GM12878 (cell line): ENCODE measurements around the gene AGBL1. TPM values are rescaled to one million over a fixed set of nuclear protein-coding genes. Genes with fewer than 3 reads are reported as not detected.

Experiments
- ATAC-seq: fragments of 200-7000 bp; cut with Tn5 transposase; 3 replicates; pipeline ENCODE4 v1.9.1; 2020; ENCODE audit warnings: mild to moderate bottlenecking, moderate library complexity
- BruUV-seq: library from RNA; stranded (reverse); fragments of 400-500 nt; replicated peaks from 2 replicates; lab custom pipeline; 2021; lab: Mats Ljungman, UMichigan
- CTCF ChIA-PET: fragments of 300-600 bp; sonication (Branson Sonifier 250); formaldehyde crosslinking; extraction: SDS; loops from one replicate; lab custom pipeline; 2021; ENCODE audit warnings: inconsistent platforms; lab: Yijun Ruan, JAX
- POLR2A ChIA-PET: fragments of 350-600 bp; formaldehyde crosslinking; extraction: SDS; loops from one replicate; lab custom pipeline; 2021; ENCODE audit warnings: inconsistent platforms; lab: Charles Lee
- RAD21 ChIA-PET: fragments of 300-600 bp; sonication (Branson Sonifier 250); formaldehyde crosslinking; loops from one replicate; lab custom pipeline; 2023; ENCODE audit warnings: antibody characterized with exemption; ENCODE audit not compliant: unreplicated experiment; lab: Charles Lee
- SMC1A ChIA-PET: fragments of 300-600 bp; sonication (Branson Sonifier 250); formaldehyde crosslinking; loops from one replicate; lab custom pipeline; 2023; ENCODE audit not compliant: unreplicated experiment, uncharacterized antibody; lab: Charles Lee
- DNase-seq: peaks from one replicate; pipeline ENCODE4 v3.0.0-alpha.2; 2011; ENCODE audit warnings: low read depth, low spot score
- FAIRE-seq: peaks from 3 replicates; lab custom pipeline; 2011; peaks lifted over from hg19 to GRCh38; lab: Jason Lieb, UNC
- H2AFZ ChIP-seq: 2 replicates; pipeline ENCODE4 v1.6.0; 2011; ENCODE audit warnings: low read depth, low read length, control low read depth; ENCODE audit not compliant: control insufficient read depth
- H3K27ac ChIP-seq: 2 replicates; pipeline ENCODE4 v1.5.1; 2011; ENCODE audit warnings: control low read depth; ENCODE audit not compliant: control insufficient read depth, insufficient read depth
- H3K27me3 ChIP-seq, 2 experiments: replicated peaks in 1 of 2; 2 replicates each; pipeline versions ENCODE4 v1.6.0 to v1.6.1; 2011; ENCODE audit warnings: low read length in 1 of 2; ENCODE audit not compliant: control insufficient read depth in 2 of 2, insufficient read depth in 2 of 2
- H3K36me3 ChIP-seq, 2 experiments: 2 replicates each; pipeline ENCODE4 v1.5.1; 2011; ENCODE audit warnings: low read length in 1 of 2; ENCODE audit not compliant: control insufficient read depth in 2 of 2, insufficient read depth in 2 of 2
- H3K4me1 ChIP-seq: 2 replicates; pipeline ENCODE4 v1.6.1; 2011; ENCODE audit warnings: mild to moderate bottlenecking, low read length, moderate library complexity, mixed read lengths; ENCODE audit not compliant: control insufficient read depth, insufficient read depth
- H3K4me2 ChIP-seq: 2 replicates; pipeline ENCODE4 v1.6.0; 2011; ENCODE audit warnings: control low read depth; ENCODE audit not compliant: control insufficient read depth, insufficient read depth
- H3K4me3 ChIP-seq: fragments of 200-600 bp; sonication (generic); 2 replicates; pipeline ENCODE4 v1.5.1; 2016
- H3K79me2 ChIP-seq: 2 replicates; pipeline ENCODE4 v1.6.0; 2011; ENCODE audit warnings: low read length; ENCODE audit not compliant: control insufficient read depth, insufficient read depth
- H3K9ac ChIP-seq: 2 replicates; pipeline ENCODE4 v1.8.0; 2011; ENCODE audit warnings: low read length, control low read depth, mixed read lengths; ENCODE audit not compliant: control insufficient read depth, insufficient read depth
- H3K9me3 ChIP-seq: replicated peaks from 3 replicates; pipeline ENCODE4 v1.5.1; 2011; ENCODE audit warnings: mild to moderate bottlenecking, low read length; ENCODE audit not compliant: control insufficient read depth, insufficient read depth
- H4K20me1 ChIP-seq: 2 replicates; pipeline ENCODE4 v1.6.0; 2011; ENCODE audit not compliant: control insufficient read depth, insufficient read depth
- BRCA1 ChIP-seq: IDR thresholded peaks from 2 replicates; pipeline ENCODE4 v1.6.1; 2011; ENCODE audit warnings: low read depth, low read length, improper control_type of control experiment
- CHD1 ChIP-seq: IDR thresholded peaks from 2 replicates; pipeline ENCODE4 v1.6.1; 2012; ENCODE audit warnings: low read depth, low read length, improper control_type of control experiment
- CHD4 ChIP-seq: fragments of 200-600 bp; sonication (generic); IDR thresholded peaks from 2 replicates; pipeline ENCODE4 v1.6.1; 2016; ENCODE audit warnings: mild to moderate bottlenecking
- GATAD2B ChIP-seq: fragments of 450-650 bp; conservative IDR thresholded peaks from 2 replicates; pipeline ENCODE4 v1.6.1; 2017; ENCODE audit warnings: low read depth, mild to moderate bottlenecking, moderate library complexity
- LARP7 ChIP-seq: fragments of 450-650 bp; IDR thresholded peaks from 2 replicates; pipeline ENCODE4 v1.6.1; 2017; ENCODE audit warnings: mild to moderate bottlenecking
- MXI1 ChIP-seq: fragments of 150-350 bp; IDR thresholded peaks from 2 replicates; pipeline ENCODE4 v1.6.1; 2011; ENCODE audit warnings: low read depth, mild to moderate bottlenecking, inconsistent platforms, low read length, improper control_type of control experiment
- NR2C2 ChIP-seq: IDR thresholded peaks from 2 replicates; pipeline ENCODE4 v1.6.1; 2011; ENCODE audit warnings: borderline replicate concordance, low read depth; ENCODE audit not compliant: control insufficient read depth, insufficient read length
- POLR2AphosphoS5 ChIP-seq: IDR thresholded peaks from 2 replicates; pipeline ENCODE4 v1.6.1; 2011; ENCODE audit warnings: mild to moderate bottlenecking, low read length, inconsistent platforms
- POU2F2 ChIP-seq: IDR thresholded peaks from 3 replicates; pipeline ENCODE4 v1.6.1; 2011; ENCODE audit warnings: low read depth, mild to moderate bottlenecking, low read length, borderline replicate concordance
- RAD51 ChIP-seq: fragments of 450-650 bp; IDR thresholded peaks from 2 replicates; pipeline ENCODE4 v1.6.1; 2016; ENCODE audit warnings: moderate library complexity, mild to moderate bottlenecking, inconsistent platforms
- RCOR1 ChIP-seq: conservative IDR thresholded peaks from 2 replicates; pipeline ENCODE4 v1.6.1; 2012; ENCODE audit warnings: low read depth, low read length, improper control_type of control experiment
- RUNX3 ChIP-seq: IDR thresholded peaks from 2 replicates; pipeline ENCODE4 v1.6.1; 2012; ENCODE audit warnings: low read length, inconsistent platforms
- SIX5 ChIP-seq: IDR thresholded peaks from 2 replicates; pipeline ENCODE4 v1.6.1; 2011; ENCODE audit warnings: mild to moderate bottlenecking, low read depth, low read length, moderate library complexity; ENCODE audit not compliant: severe bottlenecking
- SPI1 ChIP-seq: IDR thresholded peaks from 2 replicates; pipeline ENCODE4 v1.6.1; 2011; ENCODE audit warnings: low read depth, mild to moderate bottlenecking, low read length, moderate library complexity, borderline replicate concordance; ENCODE audit not compliant: insufficient read depth
- WGBS: methylation state at CpG from one replicate; pipeline ENCODE4 v1.1.6; 2016; ENCODE audit warnings: low lambda C conversion rate; ENCODE audit not compliant: insufficient replicate concordance, insufficient coverage; ENCODE audit errors: missing lambda C conversion rate; 5-methylcytosine and 5-hydroxymethylcytosine counted together
- in situ Hi-C: fragments of 300-500 bp; cut with MboI; formaldehyde crosslinking; loops from 9 replicates; pipeline ENCODE4 v1.14.3; 2018; ENCODE audit warnings: mixed read lengths
- intact Hi-C: fragments of 100-400 bp; cut with micrococcal nuclease; formaldehyde crosslinking; loops from one replicate; pipeline ENCODE4 v1.14.2; 2022; ENCODE audit not compliant: unreplicated experiment
- polyA plus RNA-seq, 11 experiments: library from polyadenylated mRNA; depleted of rRNA in 4 of 11; unstranded in 6 of 11; stranded (reverse) in 5 of 11; fragments of >200 nt; fragmentation: Nextera tagmentation in 4 of 11; fragmentation: Illumina TruSeq in 1 of 11; extraction: Ambion mirVana in 4 of 11; extraction: Trizol in 1 of 11; gene quantifications; 1 replicate in 1 of 11; 2 replicates in 10 of 11; pipeline versions ENCODE4 v1.2.1 to v1.2.3, GENCODE V29; 2011 to 2016; ENCODE audit warnings: inconsistent platforms in 2 of 11, missing spikeins in 2 of 11, low read depth in 1 of 11
- total RNA-seq, 4 experiments: library from RNA; depleted of rRNA in 3 of 4; stranded (reverse); fragments of >200 nt in 3 of 4; fragmentation: Illumina TruSeq in 1 of 4; extraction: Trizol in 1 of 4; gene quantifications; 2 replicates each; pipeline versions ENCODE4 v1.2.1 to v1.2.3, GENCODE V29; 2013 to 2021
- TF ChIP-seq, protein P1 (sequence below): fragments of 450-650 bp; IDR thresholded peaks from 2 replicates; pipeline ENCODE4 v1.6.1; 2017; ENCODE audit warnings: borderline replicate concordance

AGBL1 gene
- total and polyA plus RNA-seq, 10 of the 15 experiments (the other 5 are each of a cell fraction or from before 2014, with no cell fraction given), result not detected

DNA sequence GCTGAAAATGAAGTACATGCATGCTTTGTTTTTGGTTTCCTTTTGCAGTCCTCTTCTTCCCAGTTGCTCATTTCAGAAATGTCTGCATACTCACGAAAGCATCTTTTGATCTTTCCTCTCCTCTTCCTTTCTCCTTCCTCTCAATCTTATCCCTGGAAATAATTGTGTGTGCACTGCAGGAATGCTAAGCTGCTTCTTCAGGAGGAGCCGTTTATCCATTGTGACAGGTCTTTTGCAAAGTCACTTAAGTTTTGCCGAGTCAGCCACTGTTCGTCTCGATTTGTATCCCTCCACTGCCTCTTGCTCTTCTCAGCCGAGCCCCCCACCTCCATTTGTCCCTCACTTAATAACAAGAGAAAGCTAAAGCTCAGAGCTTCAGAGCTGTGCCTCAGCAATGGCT, 597.6 kb downstream of the AGBL1 start:
- no peaks in the 10 kb centered on the region for H3K79me2 ChIP-seq
- ChIA-PET RAD21 (no interaction called here), CTCF (no interaction called here), SMC1A (no interaction called here), POLR2A (no interaction called here)
- in situ Hi-C loops, result no loop called here
- TF ChIP-seq CHD1, result no peak
- TF ChIP-seq POU2F2, result no peak
- no peak for TF ChIP-seq LARP7
- TF ChIP-seq SIX5, result no peak
- no peak for TF ChIP-seq GATAD2B
- TF ChIP-seq MXI1, result no peak
- TF ChIP-seq RAD51, result no peak
- TF ChIP-seq BRCA1, result no peak
- no peak for TF ChIP-seq RCOR1
- no peak for TF ChIP-seq SPI1
- no peak for TF ChIP-seq CHD4
- no peak for TF ChIP-seq RUNX3
- no peak for TF ChIP-seq POLR2AphosphoS5
- TF ChIP-seq, protein P1, sequence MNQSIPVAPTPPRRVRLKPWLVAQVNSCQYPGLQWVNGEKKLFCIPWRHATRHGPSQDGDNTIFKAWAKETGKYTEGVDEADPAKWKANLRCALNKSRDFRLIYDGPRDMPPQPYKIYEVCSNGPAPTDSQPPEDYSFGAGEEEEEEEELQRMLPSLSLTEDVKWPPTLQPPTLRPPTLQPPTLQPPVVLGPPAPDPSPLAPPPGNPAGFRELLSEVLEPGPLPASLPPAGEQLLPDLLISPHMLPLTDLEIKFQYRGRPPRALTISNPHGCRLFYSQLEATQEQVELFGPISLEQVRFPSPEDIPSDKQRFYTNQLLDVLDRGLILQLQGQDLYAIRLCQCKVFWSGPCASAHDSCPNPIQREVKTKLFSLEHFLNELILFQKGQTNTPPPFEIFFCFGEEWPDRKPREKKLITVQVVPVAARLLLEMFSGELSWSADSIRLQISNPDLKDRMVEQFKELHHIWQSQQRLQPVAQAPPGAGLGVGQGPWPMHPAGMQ, result no peak
- no peak for TF ChIP-seq NR2C2
- no TSS peak for BruUV-seq
- no peaks in the 10 kb centered on the region for H3K4me1 ChIP-seq
- 50% methylated on average over 6 of the region's 6 CpGs for WGBS
- DNase-seq, result no peak
- no peak overlapping the region for H3K4me3 ChIP-seq
- H3K27ac ChIP-seq, result no peak overlapping the region
- no peaks in the 10 kb centered on the region for H3K36me3 ChIP-seq
- ATAC-seq, result no peak
- intact Hi-C loops, result no loop called here
- no peaks in the 10 kb centered on the region for H3K9me3 ChIP-seq
- H3K9ac ChIP-seq, result no peak overlapping the region
- H3K27me3 ChIP-seq, result no peaks in the 10 kb centered on the region
- FAIRE-seq, result no peak
- H3K4me2 ChIP-seq, result no peak overlapping the region
- H4K20me1 ChIP-seq, result no peaks in the 10 kb centered on the region
- H2AFZ ChIP-seq, result no peak overlapping the region
